Measurements from ENCODE around the gene SEC31A.

- no peak for TF ChIP-seq POLR2AphosphoS5 (IDR thresholded peaks at IDR 0.05)
- no peak for TF ChIP-seq POLR2A (IDR thresholded peaks at IDR 0.05)
Measured at GRCh38 chr4:82851318-82851717, 39.6 kb downstream of the SEC31A start.

Measured in sigmoid colon (tissue), 4 donors.